CD4-positive, alpha-beta T cell treated with Interleukin-17A for 1 hour (primary cell): Measurements from ENCODE around the gene CFAP70.
"Not testable (repeated sequence)": the region's sequence is repeated elsewhere in the genome, so short reads cannot be mapped to it uniquely, and the experiment has no call there.

Experiments used
- DNase-seq: peaks from one replicate; pipeline ENCODE4 v3.0.0-alpha.2; 2020

CFAP70 gene

DNA sequence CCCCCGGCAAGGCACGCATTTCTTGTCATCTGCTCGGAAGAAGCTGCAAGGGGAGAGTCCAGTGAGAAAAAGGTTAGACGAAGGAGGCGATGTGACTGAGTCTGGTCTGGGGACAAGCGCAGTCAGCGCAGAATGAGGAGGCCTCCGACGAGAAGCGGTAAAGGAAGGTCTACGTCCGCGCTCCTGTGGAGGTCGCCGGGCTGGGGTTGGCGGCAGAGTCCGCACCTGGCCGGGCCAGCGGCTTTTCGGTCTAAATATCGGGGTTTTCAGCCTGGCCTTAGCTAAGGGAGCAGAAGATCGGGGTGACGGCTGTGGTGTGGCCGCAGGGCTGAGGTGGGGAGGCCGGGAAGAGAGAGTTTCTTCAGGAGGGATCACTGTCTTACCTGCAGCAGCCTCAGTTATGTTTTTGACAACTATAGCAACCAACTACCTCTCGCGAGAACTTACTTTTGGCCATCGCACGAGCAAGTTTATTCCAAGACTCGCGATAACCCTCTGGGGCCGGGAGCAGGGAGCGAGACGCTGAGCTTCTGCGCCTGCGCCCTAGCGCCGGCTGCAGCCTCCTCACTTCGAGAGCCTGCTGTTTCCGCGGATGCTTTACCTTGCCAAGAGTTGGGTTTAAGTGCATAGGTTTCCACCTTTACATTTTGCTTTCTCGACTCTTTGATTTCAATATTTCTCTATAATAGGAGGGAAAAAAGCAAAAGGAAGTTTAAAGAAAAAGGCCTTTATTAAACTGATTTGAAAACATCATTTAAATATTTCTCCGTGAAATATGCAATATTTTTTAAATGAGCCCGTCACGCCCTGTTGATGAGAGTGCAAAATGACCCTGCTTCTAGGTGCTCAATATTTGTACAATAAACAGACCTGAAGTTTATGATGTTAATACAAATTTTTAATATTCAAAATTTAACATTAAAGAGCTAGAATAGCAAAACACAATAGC, at the start of gene CFAP70:
TSS of gene CFAP70 (minus strand) at position 534 of the 949 bp plus-strand sequence. CDS start 4,068 bp downstream, outside the sequence.
- DNase-seq: peak; percentile 97

- DNase-seq: no peak
These were observed 49.4 kb upstream of the CFAP70 start for GRCh38 chr10:73408061-73408460.

GRCh38 chr10:73407495-73407894, 48.8 kb upstream of the CFAP70 start:
- no peak for DNase-seq

DNA sequence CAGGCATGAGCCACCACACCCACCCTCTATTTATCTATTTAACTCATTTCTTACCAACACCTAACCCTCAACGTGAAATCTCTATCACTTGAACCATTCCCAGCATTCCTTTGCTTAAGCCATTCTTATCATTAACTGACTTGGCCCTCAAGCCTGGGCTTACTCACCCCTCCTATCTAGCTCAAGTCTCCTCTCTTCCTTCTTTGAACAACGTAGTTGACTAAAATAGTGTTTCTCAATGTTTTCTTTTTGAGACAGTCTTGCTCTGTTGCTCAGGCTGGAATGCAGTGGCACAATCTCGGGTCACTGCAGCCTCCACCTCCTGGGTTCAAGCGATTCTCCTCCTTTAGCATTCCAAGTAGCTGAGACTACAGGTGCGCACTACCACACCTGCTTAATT, 48.2 kb upstream of the CFAP70 start:
- DNase-seq: no peak

GRCh38 chr10:73405556-73405955, 46.9 kb upstream of the CFAP70 start:
- DNase-seq: no peak

GRCh38 chr10:73404690-73405089, 46.0 kb upstream of the CFAP70 start:
- DNase-seq: no peak

GRCh38 chr10:73401636-73402035, 43.0 kb upstream of the CFAP70 start:
- DNase-seq: no peak

- DNase-seq: no peak
These were observed 40.4 kb upstream of the CFAP70 start for GRCh38 chr10:73399063-73399462.

DNA sequence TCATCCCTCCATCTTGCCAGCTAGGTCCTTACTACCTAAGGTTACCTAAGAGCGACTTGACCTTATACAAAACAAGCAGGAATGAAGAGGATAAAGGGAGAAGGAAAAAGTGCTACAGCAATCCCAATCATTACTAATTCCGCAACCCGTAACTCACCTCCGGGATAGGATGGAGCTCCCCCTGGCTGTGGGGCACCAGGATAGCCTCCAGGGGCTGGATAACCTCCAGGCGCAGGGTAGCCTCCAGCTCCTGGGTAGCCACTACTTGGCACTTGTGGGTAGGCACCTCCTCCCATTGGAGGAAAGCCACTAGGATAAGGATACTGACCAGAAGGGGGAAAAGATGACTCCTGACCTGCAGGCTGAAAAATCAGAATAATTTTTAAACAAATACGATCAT, 39.4 kb upstream of the CFAP70 start:
- DNase-seq: no peak

GRCh38 chr10:73394325-73394724, 35.7 kb upstream of the CFAP70 start:
- DNase-seq: not testable (repeated sequence)

- no peak for DNase-seq
These were observed 29.6 kb upstream of the CFAP70 start for GRCh38 chr10:73388228-73388627.

DNA sequence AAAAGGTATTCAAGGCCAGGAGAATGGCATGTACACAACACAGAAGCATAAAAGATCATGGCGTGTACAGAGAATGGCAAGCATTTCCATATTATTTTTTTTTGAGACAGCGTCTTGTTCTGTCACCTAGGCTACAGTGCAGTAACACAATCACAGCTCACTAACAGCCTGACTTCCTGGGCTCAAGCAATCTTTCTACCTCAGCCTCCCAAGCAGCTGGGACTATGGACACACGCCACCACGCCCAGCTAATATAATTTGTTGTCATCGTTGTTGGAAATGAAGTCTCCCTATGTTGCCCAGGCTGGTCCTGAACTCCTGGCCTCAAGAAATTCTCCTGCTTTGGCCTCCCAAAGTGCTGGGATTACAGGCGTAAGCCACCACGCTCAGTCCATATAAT, 27.9 kb upstream of the CFAP70 start:
- no peak for DNase-seq

DNA sequence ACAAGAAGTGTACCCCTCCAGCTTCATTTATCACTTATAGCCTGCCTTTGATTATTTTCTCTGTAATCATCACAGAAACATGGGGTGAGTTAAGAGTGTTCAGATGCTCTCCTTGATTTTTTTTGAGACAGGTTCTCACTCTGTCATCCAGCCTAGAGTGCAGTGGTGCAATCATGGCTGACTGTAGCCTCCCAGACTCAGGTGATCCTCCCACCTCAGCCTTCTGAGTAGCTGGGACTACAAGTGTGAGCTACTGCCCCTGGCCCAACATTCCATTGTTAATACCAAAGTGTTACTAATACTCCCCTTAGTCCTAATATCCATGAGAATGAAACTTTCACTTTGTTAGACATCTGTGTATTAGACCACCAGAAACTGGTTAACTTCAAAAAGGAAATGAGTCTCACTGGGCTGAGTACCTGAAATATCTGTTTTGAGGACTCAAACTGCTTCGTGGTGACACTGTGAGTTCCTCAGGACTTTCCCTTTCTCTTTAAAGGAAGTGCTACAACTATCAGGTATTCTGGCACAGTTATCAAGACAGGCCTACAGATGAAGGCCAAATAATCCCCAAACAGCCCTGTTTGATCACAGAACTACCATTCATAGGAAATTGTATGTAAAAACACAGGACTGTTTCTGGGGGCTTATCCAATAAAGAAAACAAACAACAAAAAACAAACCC, 20.5 kb upstream of the CFAP70 start:
- DNase-seq: no peak

DNA sequence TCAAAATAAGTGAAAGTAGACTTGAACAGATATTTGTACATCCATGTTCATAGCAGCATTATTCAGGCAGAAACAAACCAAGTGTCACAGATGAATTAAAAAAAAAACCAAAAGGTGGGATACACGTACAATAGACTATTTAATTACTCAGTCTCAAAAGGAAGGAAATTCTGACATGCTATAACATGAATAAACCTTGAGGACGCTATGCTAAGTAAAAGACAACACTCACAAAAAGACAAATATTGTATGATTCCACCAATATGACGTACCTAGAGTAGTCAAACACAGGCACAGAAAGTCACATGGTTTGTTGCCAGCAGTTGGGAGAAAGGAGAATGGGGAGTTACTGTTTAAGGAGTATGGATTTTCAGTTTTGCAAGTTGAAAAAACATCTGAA, 18.0 kb upstream of the CFAP70 start:
- DNase-seq: no peak

DNA sequence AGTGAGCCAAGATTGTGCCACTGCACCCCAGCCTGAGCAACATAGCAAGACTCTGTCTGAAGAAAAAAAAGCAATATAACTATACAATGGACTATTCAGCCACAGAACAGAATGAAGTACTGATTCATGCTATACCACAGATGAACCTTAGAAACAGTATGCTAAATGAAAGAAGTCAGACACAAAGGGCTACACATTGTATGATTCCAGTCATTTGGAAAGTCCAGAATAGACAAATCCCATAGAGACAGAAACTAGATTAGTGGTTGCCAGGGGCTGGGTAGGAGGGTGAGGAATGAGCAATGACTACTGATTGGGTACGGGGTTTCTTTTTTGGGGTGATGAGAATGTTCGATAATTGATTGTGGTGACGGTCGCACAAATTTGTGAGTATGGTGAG, 9.6 kb upstream of the CFAP70 start:
- no peak for DNase-seq

GRCh38 chr10:73366381-73367298, 8.0 kb upstream of the CFAP70 start:
- DNase-seq: peak; percentile 3

DNA sequence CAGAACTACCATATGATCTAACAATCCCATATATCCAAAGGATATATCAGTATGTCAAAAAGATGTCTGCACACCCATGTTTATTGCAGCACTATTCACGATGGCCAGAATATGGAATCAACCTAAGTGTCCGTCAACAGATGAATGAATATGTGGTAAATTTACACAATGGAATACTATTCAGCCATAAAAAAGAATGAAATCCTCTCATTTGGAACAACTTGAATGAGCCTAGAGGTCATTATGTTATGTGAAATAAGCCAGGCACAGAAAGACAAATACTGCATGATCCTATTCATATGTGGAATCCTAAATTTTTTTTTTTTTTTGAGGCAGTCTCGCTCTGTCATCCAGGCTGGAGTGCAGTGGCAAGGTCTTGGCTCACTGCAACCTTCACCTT, 6.3 kb upstream of the CFAP70 start:
- no peak for DNase-seq

DNA sequence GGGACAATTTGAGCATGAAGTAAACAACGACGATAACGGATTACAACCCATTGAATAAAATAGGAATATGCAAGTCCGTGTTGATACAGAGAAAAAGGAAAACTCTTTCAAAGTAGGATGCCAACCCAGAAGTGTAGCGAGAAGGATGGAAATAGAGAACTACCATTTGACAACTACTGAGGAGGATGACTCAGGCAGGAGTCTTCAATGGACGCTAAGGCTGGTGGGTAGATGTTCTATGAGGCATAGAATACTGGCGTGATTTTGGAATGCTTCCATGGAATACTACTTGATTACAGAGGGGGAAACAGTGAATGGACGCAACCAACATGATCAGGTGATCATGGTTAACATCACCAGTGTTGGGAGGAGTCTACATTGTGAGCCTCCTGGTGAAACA, 828 bp upstream of the CFAP70 start:
- no peak for DNase-seq

DNA sequence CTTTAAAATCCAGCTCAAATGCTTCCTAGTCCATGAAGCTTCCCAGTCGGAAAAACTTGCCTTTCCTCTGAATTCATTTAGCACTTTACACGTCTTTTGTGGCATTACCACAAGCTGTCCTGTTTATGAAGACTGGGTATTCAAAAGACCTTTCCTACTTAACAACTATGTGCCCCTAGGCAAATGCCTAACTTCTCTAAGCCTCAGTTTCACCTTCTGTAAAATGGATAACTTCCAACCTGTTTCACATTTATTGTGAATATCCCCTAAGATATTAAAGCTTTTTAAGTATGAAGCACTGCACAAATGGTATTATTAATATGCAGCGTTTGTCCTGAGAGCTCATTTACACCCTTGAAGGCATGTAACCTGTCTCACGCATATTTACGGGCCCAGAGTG, 843 bp downstream of the CFAP70 start:
- DNase-seq: no peak

- DNase-seq: no peak
These were observed 1.5 kb downstream of the CFAP70 start for GRCh38 chr10:73357166-73357565.

DNA sequence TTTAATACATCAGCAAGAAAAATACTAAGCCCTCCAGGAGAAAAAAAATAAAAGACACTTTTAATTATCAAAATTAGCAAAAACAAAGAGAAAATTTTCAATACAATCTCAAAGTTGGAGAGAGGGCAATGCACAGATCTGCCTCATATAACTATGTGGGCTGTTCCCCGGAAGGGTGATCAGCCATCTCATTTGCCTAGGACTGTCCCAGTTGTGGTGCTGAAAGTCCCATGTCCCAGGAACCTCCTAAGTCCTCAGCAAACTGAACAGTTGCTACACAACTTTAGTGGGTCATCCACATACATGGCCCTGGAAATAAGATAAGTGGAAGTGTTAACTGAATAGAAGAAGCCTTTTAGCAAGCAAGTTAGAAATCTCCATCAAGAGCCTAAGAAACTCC, 14.4 kb downstream of the CFAP70 start:
- no peak for DNase-seq

GRCh38 chr10:73340121-73340520, 18.5 kb downstream of the CFAP70 start:
- DNase-seq: no peak

DNA sequence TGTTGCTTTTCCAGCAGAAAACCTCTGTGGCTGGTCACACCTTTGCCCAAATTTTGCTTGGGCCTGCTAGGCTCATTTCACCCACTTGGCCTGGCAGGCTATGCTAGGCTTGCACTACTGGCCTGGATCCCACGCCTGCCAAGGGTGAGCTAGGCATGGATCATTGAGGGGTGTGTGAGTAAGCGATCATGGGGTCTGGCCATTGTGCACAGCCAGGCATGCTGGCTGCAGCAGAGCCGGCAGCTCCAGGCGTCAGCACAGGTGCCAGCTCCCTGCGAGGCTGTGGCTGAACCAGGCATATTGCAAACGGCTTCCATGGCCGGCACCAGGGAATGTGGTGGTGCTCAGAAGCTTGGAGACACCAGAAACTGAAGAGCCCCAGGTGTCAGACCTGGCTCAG, 19.2 kb downstream of the CFAP70 start:
- no peak for DNase-seq
